ENCODE data around the gene TRIM52. TPM values are rescaled to one million over a fixed set of nuclear protein-coding genes. Genes with fewer than 3 reads are reported as not detected.
"Not testable (repeated sequence)": the region's sequence is repeated elsewhere in the genome, so short reads cannot be mapped to it uniquely, and the experiment has no call there.

Gene TRIM52
- total RNA-seq, 1 donor from 2014 or later: 16.3 TPM

DNA sequence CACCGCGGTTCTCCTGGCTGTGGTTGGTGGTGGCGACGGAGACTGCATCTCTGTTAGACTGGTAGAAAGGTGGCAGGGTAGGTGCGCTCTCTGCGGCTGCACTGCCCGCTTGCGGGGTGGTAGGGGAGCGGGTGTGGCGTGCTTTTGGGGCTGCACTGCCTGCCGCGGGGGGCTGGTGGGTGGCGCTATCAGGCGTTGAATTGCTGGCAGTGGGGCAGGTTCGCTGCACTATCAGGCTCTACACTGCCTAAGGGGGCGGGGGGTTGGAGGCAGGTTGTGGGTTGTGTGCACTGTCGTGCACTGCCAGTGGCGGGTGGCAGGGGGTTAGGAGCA is 21.0 kb upstream of the TRIM52 start:
- Histone ChIP-seq H3K9me3 (no peaks in the 10 kb centered on the region), H3K4me3 (no peak overlapping the region), H3K36me3 (no peaks in the 10 kb centered on the region), H3K27me3 (no peaks in the 10 kb centered on the region), H3K27ac (no peak overlapping the region), H3K4me1 (no peaks in the 10 kb centered on the region)
- intact Hi-C loops (cut with DNase I): no loop called here
- DNase-seq (no peak), ATAC-seq (no peak)
- TF ChIP-seq, protein P1, sequence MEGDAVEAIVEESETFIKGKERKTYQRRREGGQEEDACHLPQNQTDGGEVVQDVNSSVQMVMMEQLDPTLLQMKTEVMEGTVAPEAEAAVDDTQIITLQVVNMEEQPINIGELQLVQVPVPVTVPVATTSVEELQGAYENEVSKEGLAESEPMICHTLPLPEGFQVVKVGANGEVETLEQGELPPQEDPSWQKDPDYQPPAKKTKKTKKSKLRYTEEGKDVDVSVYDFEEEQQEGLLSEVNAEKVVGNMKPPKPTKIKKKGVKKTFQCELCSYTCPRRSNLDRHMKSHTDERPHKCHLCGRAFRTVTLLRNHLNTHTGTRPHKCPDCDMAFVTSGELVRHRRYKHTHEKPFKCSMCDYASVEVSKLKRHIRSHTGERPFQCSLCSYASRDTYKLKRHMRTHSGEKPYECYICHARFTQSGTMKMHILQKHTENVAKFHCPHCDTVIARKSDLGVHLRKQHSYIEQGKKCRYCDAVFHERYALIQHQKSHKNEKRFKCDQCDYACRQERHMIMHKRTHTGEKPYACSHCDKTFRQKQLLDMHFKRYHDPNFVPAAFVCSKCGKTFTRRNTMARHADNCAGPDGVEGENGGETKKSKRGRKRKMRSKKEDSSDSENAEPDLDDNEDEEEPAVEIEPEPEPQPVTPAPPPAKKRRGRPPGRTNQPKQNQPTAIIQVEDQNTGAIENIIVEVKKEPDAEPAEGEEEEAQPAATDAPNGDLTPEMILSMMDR (IDR thresholded peaks at IDR 0.05): no peak

DNA sequence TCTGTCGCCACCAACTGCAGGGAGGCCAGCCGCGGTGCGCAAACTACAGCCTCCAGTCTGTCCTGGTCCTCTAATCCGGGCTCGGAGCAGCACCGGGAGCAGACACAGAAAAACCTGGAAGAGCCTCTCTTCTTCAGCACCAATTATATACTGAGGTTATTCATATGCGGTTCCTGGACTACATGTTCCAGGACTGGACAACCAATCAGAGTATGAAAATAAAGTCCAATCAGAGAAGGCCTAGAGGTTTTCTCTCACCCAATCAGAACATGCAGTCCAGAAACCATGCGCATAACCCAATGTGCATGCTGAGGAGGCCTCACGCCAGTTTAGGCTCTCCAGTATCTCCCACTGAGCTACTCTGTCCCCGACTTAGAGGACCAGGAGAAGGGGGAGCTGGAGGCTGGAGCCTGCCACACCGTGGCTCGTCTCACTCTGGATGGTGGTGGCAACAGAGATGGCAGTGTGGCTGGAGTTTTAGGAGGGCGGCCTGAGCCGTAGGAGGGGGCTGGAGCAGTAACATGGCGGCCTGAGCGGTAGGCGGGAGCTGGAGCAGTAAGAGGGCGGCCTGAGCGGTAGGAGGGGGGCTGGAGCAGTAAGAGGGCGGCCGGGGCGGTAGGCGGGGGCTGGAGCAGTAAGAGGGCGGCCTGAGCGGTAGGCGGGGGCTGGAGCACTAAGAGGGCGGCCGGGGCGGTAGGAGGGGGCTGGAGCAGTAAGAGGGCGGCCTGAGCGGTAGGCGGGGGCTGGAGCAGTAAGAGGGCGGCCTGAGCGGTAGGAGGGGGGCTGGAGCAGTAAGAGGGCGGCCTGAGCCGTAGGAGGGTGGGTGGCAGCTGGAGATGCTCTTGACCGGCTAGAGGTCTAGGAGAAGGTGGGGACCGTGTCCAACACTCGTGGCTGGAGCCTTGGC is 20.4 kb upstream of the TRIM52 start:
- intact Hi-C loops (cut with DNase I): no loop called here
- H3K4me1 ChIP-seq: no peaks in the 10 kb centered on the region
- DNase-seq (no peak), ATAC-seq (no peak)
- H3K27me3 ChIP-seq: no peaks in the 10 kb centered on the region
- no peaks in the 10 kb centered on the region for H3K9me3 ChIP-seq
- TF ChIP-seq, protein P1 (IDR thresholded peaks at IDR 0.05): no peak
- no peaks in the 10 kb centered on the region for H3K36me3 ChIP-seq
- no peak overlapping the region for H3K27ac ChIP-seq
- H3K4me3 ChIP-seq: no peak overlapping the region

DNA sequence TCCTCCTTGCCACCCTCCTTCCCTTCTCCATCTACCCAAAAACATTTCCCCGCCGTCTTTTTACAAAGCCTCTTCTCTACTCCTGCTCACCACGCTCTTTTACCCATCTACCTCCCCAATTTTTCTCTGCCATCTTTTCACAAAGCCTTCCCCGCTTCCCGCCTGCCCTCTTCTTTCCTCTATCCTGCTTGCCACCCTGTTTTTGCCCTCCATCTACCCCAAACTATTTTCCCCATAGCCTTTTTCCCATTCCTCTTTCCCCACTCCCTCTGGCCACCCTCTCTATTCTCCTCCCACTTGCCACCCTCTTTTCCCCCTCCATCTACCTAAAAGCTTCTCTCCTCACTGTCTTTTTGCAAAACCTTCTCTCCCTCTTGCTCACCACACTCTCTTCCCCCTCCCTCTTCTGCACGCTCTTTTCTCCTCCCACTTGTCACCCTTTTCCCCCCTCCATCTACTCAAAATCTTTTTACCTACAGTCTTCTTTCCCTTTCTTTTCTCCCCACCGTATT is 19.4 kb upstream of the TRIM52 start:
- Histone ChIP-seq H3K9me3 (no peaks in the 10 kb centered on the region), H3K36me3 (no peaks in the 10 kb centered on the region), H3K4me3 (no peak overlapping the region), H3K27me3 (no peaks in the 10 kb centered on the region), H3K27ac (no peak overlapping the region), H3K4me1 (no peaks in the 10 kb centered on the region)
- no peak for DNase-seq
- no peak for ATAC-seq
- TF ChIP-seq, protein P1 (IDR thresholded peaks at IDR 0.05): no peak
- intact Hi-C loops (cut with DNase I): no loop called here

DNA sequence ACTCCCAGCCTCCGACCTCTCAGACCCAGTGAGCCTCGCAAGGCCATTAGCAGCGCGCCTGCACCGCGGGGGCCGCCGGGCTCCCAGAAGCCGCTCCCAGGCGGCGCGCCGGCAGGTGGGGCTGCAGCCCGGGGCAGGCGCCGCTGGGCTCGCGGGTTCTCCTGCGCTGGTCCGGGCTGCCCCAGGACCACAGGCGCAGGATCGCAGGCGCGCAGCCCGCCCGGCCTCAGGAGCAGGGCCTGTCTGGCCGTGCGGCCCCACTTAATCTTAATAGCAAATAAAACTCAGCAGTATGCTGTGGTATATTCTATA is 12.4 kb upstream of the TRIM52 start:
- DNase-seq, H3K4me3 ChIP-seq: not testable (repeated sequence)

DNA sequence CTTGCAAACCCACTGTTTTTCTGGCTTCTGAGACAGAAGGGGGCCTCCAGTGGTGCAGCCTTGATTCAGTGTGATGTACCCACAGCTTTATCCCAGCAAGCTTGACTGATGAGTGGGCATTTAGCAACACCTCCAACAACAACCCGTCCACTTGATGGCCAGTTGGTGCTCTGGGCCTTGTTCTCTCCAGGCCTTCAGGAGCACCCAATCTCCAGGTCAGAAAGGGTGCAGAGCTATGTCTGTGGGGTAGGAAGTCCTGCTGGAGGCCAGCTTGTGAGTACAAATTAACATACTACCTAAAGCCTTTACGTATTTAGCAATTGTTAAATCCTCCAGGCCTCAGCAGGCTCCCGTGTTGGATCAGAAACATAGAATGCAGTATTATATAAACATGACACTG is 10.1 kb upstream of the TRIM52 start:
- intact Hi-C loops (cut with DNase I): no loop called here
- H3K27ac ChIP-seq: no peak overlapping the region
- TF ChIP-seq, protein P1 (IDR thresholded peaks at IDR 0.05): no peak
- no peaks in the 10 kb centered on the region for H3K36me3 ChIP-seq
- H3K4me3 ChIP-seq: no peak overlapping the region
- ATAC-seq: no peak
- H3K4me1 ChIP-seq: no peaks in the 10 kb centered on the region
- H3K9me3 ChIP-seq: no peaks in the 10 kb centered on the region
- no peak for DNase-seq
- H3K27me3 ChIP-seq: no peaks in the 10 kb centered on the region

More for the DNA sequence above, 12.4 kb upstream of the TRIM52 start:
- H3K27me3 ChIP-seq; H3K9me3 ChIP-seq; H3K4me1 ChIP-seq; H3K27ac ChIP-seq; H3K36me3 ChIP-seq; intact Hi-C loops (cut with DNase I): not testable (repeated sequence)
- ATAC-seq: peak; percentile 66

DNA sequence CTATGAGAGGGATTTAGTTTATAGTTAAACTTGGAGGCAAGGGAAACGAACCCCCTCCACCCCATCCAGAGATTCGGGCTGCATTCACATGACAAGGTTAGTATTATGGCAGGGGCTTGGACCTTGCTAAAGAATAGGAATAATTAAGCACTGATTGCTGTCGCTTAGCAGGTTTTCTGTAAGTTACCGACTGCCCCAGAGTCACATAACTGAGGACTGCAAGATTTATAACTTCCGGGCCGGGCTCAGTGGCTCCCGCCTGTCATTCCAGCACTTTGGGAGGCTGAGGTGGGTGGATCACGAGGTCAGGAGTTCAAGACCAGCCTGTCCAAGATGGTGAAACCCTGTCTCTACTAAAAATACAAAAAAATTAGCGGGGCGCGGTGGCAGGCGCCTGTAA is 7.0 kb upstream of the TRIM52 start:
- H3K27me3 ChIP-seq; H3K4me1 ChIP-seq; H3K4me3 ChIP-seq; H3K9me3 ChIP-seq; intact Hi-C loops (cut with DNase I); H3K27ac ChIP-seq; H3K36me3 ChIP-seq; ATAC-seq; DNase-seq: not testable (repeated sequence)

DNA sequence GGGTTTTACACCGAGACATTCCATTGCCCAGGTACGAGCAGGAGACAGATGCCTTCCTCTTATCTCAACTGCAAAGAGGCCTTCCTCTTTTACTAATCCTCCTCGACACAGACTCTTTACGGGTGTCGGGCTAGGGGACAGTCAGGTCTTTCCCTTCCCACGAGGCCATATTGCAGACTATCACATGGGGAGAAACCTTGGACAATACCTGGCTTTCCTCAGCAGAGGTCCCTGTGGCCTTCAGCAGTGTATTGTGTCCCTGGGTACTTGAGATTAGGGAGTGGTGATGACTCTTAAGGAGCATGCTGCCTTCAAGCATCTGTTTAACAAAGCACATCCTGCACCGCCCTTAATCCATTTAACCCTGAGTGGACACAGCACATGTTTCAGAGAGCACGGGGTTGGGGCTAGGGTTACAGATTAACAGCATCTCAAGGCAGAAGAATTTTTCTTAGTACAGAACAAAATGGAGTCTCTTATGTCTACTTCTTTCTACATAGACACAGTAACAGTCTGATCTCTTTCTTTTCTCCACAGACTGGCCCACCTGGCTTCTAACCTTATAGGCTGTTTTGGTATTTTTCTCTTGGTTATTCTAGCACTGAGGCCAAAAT is 6.5 kb upstream of the TRIM52 start:
- H3K36me3 ChIP-seq; ATAC-seq; H3K4me3 ChIP-seq; H3K4me1 ChIP-seq; H3K27me3 ChIP-seq; H3K27ac ChIP-seq; intact Hi-C loops (cut with DNase I); H3K9me3 ChIP-seq; DNase-seq: not testable (repeated sequence)

Data from upper lobe of right lung (tissue), 1 donor.